GM12873 (cell line): ENCODE measurements around the gene HES3.

ENCODE experiments used
- CTCF ChIP-seq: IDR thresholded peaks from 2 replicates; pipeline ENCODE4 v1.5.1; 2012; ENCODE audit warnings: low read depth, mild to moderate bottlenecking, moderate library complexity, low read length, control low read depth; ENCODE audit not compliant: insufficient read depth; ENCODE audit errors: missing control alignments

HES3 gene

GRCh38 chr1:6265151-6265550 is 21.2 kb downstream of the HES3 start:
- no peak for TF ChIP-seq CTCF

GRCh38 chr1:6266641-6267040 is 22.7 kb downstream of the HES3 start:
- TF ChIP-seq CTCF, result no peak

- no peak for TF ChIP-seq CTCF
Measured at GRCh38 chr1:6267686-6268322, 23.8 kb downstream of the HES3 start.

GRCh38 chr1:6268415-6268814 is 24.4 kb downstream of the HES3 start:
- TF ChIP-seq CTCF, result no peak

GRCh38 chr1:6269296-6269695 is 25.3 kb downstream of the HES3 start:
- no peak for TF ChIP-seq CTCF

GRCh38 chr1:6269720-6270400 is 25.9 kb downstream of the HES3 start:
- TF ChIP-seq CTCF, result no peak

GRCh38 chr1:6270401-6270800 is 26.4 kb downstream of the HES3 start:
- TF ChIP-seq CTCF, result no peak
